MM.1S (cell line): ENCODE data around the gene ATP23.

Experiments
- EZH2 ChIP-seq: fragments of 300-600 bp; sonication (generic); optimal IDR thresholded peaks from 2 replicates; pipeline ENCODE3; 2017; ENCODE audit warnings: low read depth, mild to moderate bottlenecking, antibody characterized with exemption, low read length, mixed read lengths
- EZH2phosphoT487 ChIP-seq: fragments of 300-600 bp; sonication (generic); IDR thresholded peaks from 2 replicates; pipeline ENCODE4 v1.6.1; 2018; ENCODE audit warnings: antibody characterized with exemption, low read length
- TF ChIP-seq, protein P1 (sequence below): fragments of 300-600 bp; sonication (generic); IDR thresholded peaks from 2 replicates; pipeline ENCODE4 v1.5.1; 2016; ENCODE audit warnings: antibody characterized with exemption, low read length, mixed read lengths

- TF ChIP-seq EZH2: no peak
- TF ChIP-seq, protein P1, sequence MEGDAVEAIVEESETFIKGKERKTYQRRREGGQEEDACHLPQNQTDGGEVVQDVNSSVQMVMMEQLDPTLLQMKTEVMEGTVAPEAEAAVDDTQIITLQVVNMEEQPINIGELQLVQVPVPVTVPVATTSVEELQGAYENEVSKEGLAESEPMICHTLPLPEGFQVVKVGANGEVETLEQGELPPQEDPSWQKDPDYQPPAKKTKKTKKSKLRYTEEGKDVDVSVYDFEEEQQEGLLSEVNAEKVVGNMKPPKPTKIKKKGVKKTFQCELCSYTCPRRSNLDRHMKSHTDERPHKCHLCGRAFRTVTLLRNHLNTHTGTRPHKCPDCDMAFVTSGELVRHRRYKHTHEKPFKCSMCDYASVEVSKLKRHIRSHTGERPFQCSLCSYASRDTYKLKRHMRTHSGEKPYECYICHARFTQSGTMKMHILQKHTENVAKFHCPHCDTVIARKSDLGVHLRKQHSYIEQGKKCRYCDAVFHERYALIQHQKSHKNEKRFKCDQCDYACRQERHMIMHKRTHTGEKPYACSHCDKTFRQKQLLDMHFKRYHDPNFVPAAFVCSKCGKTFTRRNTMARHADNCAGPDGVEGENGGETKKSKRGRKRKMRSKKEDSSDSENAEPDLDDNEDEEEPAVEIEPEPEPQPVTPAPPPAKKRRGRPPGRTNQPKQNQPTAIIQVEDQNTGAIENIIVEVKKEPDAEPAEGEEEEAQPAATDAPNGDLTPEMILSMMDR: no peak
- TF ChIP-seq EZH2phosphoT487: no peak
Observed at GRCh38 chr12:57992001-57992400, 50.6 kb downstream of the ATP23 start.
